ENCODE measurements around the gene SMG9. TPM values are rescaled to one million over a fixed set of nuclear protein-coding genes. Genes with fewer than 3 reads are reported as not detected.
"Not testable (repeated sequence)": the region's sequence is repeated elsewhere in the genome, so short reads cannot be mapped to it uniquely, and the experiment has no call there.

Gene SMG9
- total RNA-seq, 4 donors from 2014 or later, result 14.6 to 49.8 (median 28.0) TPM

DNA sequence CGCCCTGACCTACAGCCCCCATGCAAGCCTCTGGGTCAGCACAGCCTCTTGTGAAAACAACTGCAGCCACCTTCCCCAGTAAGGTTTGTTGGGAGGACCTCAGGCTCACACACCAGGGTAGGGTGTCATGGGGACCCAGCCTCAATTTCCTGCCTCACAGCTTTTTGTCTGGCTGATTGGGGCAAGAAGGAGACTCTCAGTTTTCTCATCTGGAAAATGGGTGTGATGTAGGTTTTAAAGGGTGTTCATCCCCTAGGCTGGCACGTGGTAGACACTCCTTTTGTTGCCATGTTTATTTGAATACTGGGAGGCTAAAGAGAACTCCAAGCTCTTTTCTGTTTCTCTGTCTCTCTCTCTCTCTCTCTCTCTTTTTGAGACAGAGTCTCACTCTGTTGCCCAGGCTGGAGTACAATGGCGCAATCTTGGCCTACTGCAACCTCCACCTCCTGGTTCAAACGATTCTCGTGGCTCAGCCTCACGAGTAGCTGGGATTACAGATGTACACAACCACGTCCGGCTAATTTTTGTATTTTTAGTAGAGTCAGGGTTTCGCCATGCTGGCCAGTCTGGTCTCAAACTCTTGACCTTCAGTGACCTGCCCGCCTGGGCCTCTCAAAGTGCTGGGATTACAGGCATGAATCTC is 66.6 kb downstream of the SMG9 start:
- no peaks in the 10 kb centered on the region for H3K36me3 ChIP-seq
- peaks cover 0 to 28% (median 3%) of the 10 kb centered on the region in 4 donors for H3K9me3 ChIP-seq
- no peaks in the 10 kb centered on the region for H3K27me3 ChIP-seq
- 74% methylated on average over 10 of the region's 10 CpGs for WGBS, 2 donors
- no peaks in the 10 kb centered on the region for H3K4me1 ChIP-seq
- H3K4me3 ChIP-seq, result no peak overlapping the region
- no peak for TF ChIP-seq POLR2A (IDR thresholded peaks at IDR 0.05)
- TF ChIP-seq, protein P1, sequence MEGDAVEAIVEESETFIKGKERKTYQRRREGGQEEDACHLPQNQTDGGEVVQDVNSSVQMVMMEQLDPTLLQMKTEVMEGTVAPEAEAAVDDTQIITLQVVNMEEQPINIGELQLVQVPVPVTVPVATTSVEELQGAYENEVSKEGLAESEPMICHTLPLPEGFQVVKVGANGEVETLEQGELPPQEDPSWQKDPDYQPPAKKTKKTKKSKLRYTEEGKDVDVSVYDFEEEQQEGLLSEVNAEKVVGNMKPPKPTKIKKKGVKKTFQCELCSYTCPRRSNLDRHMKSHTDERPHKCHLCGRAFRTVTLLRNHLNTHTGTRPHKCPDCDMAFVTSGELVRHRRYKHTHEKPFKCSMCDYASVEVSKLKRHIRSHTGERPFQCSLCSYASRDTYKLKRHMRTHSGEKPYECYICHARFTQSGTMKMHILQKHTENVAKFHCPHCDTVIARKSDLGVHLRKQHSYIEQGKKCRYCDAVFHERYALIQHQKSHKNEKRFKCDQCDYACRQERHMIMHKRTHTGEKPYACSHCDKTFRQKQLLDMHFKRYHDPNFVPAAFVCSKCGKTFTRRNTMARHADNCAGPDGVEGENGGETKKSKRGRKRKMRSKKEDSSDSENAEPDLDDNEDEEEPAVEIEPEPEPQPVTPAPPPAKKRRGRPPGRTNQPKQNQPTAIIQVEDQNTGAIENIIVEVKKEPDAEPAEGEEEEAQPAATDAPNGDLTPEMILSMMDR (IDR thresholded peaks at IDR 0.05), result no peak
- TF ChIP-seq EP300 (IDR thresholded peaks at IDR 0.05), result no peak
- H3K27ac ChIP-seq, result no peak overlapping the region
- DNase-seq (ENCODE audit: low spot score in 2 of 2), result no peak

DNA sequence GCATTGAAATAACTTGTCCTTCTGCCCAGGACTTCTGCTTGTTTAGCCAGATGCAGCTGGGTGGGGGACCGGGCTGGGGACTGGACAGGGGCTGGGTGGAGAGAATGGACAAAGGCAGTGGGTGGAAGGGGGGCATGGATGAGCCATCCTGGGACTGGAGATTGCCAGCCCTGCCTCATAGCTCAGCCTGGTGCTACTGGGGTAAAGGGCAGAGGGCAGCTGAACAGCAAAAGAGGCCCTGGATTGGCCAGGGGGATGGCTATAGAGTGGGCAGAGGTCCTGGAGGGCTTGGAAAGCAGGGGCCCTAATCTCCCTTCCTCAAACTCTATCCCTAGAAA is 67.1 kb downstream of the SMG9 start:
- Histone ChIP-seq H3K27me3 (no peaks in the 10 kb centered on the region), H3K4me3 (no peak overlapping the region), H3K36me3 (no peaks in the 10 kb centered on the region), H3K4me1 (no peaks in the 10 kb centered on the region), H3K9me3 (peaks cover 0 to 28% (median 3%) of the 10 kb centered on the region in 4 donors), H3K27ac (no peak overlapping the region)
- DNase-seq (ENCODE audit: low spot score in 2 of 2), result no peak
- 9 to 23% methylated on average over 1 of the region's 1 CpG for WGBS, 2 donors
- TF ChIP-seq, protein P1 (IDR thresholded peaks at IDR 0.05), result no peak
- TF ChIP-seq POLR2A (IDR thresholded peaks at IDR 0.05) (no peak), EP300 (IDR thresholded peaks at IDR 0.05) (no peak)

DNA sequence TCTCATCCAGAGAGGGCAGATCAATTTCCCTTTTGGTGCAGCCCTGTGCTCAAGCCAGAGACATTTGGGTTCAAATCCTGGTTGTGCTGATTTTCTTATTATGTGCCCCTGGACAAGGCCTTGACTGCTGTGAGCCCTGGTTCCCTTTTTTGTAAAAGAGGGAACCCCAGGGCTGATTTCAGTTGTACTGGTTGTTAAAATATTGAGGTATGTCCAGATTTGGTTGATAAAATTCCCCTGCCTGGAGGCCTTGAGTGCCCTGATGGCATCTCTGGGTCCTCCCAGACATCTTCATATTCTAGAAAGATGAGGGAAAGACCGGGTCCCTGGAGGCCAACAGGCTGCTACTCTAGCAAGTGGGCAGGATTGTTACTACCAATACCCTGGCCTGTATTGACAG is 70.4 kb downstream of the SMG9 start:
- TF ChIP-seq, protein P1 (IDR thresholded peaks at IDR 0.05), result no peak
- TF ChIP-seq EP300 (IDR thresholded peaks at IDR 0.05) (no peak), POLR2A (IDR thresholded peaks at IDR 0.05) (no peak)

DNA sequence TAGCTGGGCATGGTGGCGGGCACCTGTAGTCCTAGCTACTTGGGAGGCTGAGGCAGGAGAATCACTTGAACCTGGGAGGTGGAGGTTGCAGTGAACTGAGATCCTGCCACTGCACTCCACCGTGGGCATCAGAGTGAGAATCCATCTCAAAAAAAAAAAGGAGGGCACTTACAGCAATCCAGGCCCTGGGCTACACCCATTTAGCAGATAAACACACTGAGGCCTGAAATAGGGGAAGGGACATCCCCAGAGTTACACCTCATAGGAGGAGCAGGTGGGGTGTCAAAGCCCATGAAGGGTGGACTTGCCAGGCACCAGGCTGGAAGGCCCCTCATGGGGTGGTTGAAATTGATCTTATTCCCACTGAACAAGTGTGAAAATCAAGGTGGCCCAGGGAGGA is 70.9 kb downstream of the SMG9 start:
- no peaks in the 10 kb centered on the region for H3K9me3 ChIP-seq
- DNase-seq (ENCODE audit: low spot score in 2 of 2), result no peak
- 62 to 82% methylated on average over 2 of the region's 2 CpGs for WGBS, 2 donors
- no peaks in the 10 kb centered on the region for H3K36me3 ChIP-seq
- no peak for TF ChIP-seq EP300 (IDR thresholded peaks at IDR 0.05)
- TF ChIP-seq, protein P1 (IDR thresholded peaks at IDR 0.05), result no peak
- H3K27me3 ChIP-seq, result no peaks in the 10 kb centered on the region
- no peak overlapping the region for H3K27ac ChIP-seq
- no peaks in the 10 kb centered on the region for H3K4me1 ChIP-seq
- no peak overlapping the region for H3K4me3 ChIP-seq

More for the DNA sequence above, 70.4 kb downstream of the SMG9 start:
- Histone ChIP-seq H3K4me3 (no peak overlapping the region), H3K4me1 (no peaks in the 10 kb centered on the region), H3K27me3 (no peaks in the 10 kb centered on the region), H3K9me3 (no peaks in the 10 kb centered on the region), H3K36me3 (no peaks in the 10 kb centered on the region), H3K27ac (no peak overlapping the region)
- WGBS, 2 donors, result 56 to 79% methylated on average over 1 of the region's 1 CpG
- no peak for DNase-seq (ENCODE audit: low spot score in 2 of 2)

DNA sequence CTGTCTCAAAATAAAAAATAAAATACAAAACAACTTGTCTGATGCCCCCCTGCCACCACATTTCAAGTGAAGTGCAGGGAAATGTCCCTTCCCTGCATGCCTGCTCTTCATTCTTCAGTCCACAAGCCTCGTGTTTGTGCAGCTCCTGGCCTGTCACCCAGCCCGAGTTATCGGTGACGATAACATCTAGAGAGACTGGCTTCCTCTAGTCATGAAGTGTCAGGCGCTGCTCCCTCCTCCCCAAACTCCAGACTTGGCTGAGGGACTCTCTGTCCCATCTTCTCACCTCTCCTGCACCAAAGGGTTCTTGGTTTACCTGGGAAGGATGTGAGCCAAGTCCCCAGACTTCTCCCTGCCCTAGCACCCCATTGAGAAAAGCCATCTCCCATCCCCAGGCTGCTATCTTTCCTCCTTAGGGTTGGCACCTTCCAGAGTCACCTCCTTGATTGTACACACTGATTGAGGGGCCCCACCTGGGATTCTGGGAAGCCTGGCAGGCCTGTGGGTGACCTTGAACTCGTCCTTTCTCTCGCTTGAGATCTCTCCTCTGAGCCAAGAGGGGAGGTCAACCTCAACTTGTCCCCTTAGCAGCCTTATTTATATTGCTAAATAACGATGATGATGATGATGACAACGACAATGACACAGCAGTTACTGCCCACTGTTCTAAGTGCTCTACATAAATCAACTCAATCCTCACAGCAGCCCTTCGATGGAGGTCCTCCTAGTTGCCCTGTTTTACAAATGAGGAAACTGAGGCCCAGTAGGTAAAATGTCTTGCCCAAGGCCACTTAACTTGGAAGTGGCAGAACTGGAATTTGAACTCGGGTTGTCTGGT is 71.7 kb downstream of the SMG9 start:
- Histone ChIP-seq H3K4me3 (no peak overlapping the region), H3K9me3 (no peaks in the 10 kb centered on the region), H3K27ac (no peak overlapping the region), H3K4me1 (no peaks in the 10 kb centered on the region), H3K27me3 (no peaks in the 10 kb centered on the region), H3K36me3 (no peaks in the 10 kb centered on the region)
- DNase-seq (ENCODE audit: low spot score in 2 of 2), result no peak
- TF ChIP-seq POLR2A (IDR thresholded peaks at IDR 0.05) (no peak), EP300 (IDR thresholded peaks at IDR 0.05) (no peak)
- TF ChIP-seq, protein P1 (IDR thresholded peaks at IDR 0.05), result no peak
- WGBS, 2 donors, result 68 to 72% methylated on average over 11 of the region's 11 CpGs

DNA sequence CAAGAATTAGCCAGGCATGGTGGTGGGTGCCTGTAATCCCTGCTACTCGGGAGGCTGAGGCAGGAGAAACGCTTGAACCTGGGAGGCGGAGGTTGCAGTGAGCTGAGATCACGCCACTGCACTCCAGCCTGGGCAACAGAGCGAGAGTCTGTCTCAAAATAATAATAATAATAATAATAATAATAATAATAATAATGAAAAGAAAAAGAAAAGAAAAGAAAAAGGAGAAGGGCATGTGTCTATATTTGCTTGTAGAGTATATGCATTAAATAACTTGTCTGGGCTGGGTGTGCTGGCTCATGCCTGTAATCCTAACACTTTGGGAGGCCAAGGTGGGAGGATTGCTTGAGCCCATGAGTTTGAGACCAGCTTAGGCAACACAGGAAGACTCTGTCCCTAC is 72.5 kb downstream of the SMG9 start:
- WGBS, 2 donors, result 89 to 91% methylated on average over 5 of the region's 5 CpGs
- not testable (repeated sequence) for H3K27me3 ChIP-seq; H3K4me1 ChIP-seq; H3K4me3 ChIP-seq; DNase-seq (ENCODE audit: low spot score in 2 of 2); H3K36me3 ChIP-seq; H3K9me3 ChIP-seq; H3K27ac ChIP-seq

Measured in tibial nerve (tissue), 4 donors.